GM10266 (cell line): ENCODE measurements around the gene TMEM273.
"Not testable (repeated sequence)": the region's sequence is repeated elsewhere in the genome, so short reads cannot be mapped to it uniquely, and the experiment has no call there.

Source experiments
- DNase-seq: peaks from one replicate; pipeline ENCODE4 v3.0.0; 2012; ENCODE audit errors: extremely low spot score
- CTCF ChIP-seq: IDR thresholded peaks from 2 replicates; pipeline ENCODE4 v1.5.1; 2012; ENCODE audit warnings: mild to moderate bottlenecking, low read depth; ENCODE audit not compliant: control insufficient read depth, insufficient read depth; ENCODE audit errors: missing control alignments

The TMEM273 gene

GRCh38 chr10:49207936-49208487, 19.8 kb upstream of the TMEM273 start:
- no peak for DNase-seq
- TF ChIP-seq CTCF: no peak

- DNase-seq: no peak
These were observed 18.9 kb upstream of the TMEM273 start for GRCh38 chr10:49207113-49207512.

GRCh38 chr10:49205206-49205605, 17.0 kb upstream of the TMEM273 start:
- DNase-seq: no peak
- no peak for TF ChIP-seq CTCF

More at GRCh38 chr10:49207113-49207512, 18.9 kb upstream of the TMEM273 start:
- TF ChIP-seq CTCF: no peak

- DNase-seq: no peak
- TF ChIP-seq CTCF: no peak
These were observed 15.9 kb upstream of the TMEM273 start for GRCh38 chr10:49204119-49204518.

- no peak for TF ChIP-seq CTCF
- DNase-seq: no peak
These were observed 14.1 kb upstream of the TMEM273 start for GRCh38 chr10:49202266-49202665.

GRCh38 chr10:49200854-49201253, 12.7 kb upstream of the TMEM273 start:
- no peak for TF ChIP-seq CTCF
- no peak for DNase-seq

- DNase-seq: no peak
- TF ChIP-seq CTCF: no peak
These were observed 9.0 kb upstream of the TMEM273 start for GRCh38 chr10:49197171-49197570.

GRCh38 chr10:49195864-49196263, 7.7 kb upstream of the TMEM273 start:
- DNase-seq: not testable (repeated sequence)
